Ovary (tissue), 9 donors: ENCODE data around the gene PEX7. TPM values are rescaled to one million over a fixed set of nuclear protein-coding genes. Genes with fewer than 3 reads are reported as not detected.

Experiments used
- DNase-seq, 5 donors: peaks; one replicate each; pipeline ENCODE4 v3.0.0-alpha.2; 2019 to 2020
- H3K27ac ChIP-seq, 2 donors: fragments of 200-600 bp; one replicate each; pipeline versions ENCODE4 v1.5.1 to v1.8.0; 2019 to 2022
- H3K27me3 ChIP-seq: fragments of 200-600 bp; one replicate; pipeline ENCODE4 v1.8.0; 2022
- H3K36me3 ChIP-seq: fragments of 200-600 bp; sonication (generic); one replicate; pipeline ENCODE4 v1.5.1; 2019
- H3K4me1 ChIP-seq: one replicate; pipeline ENCODE4 v1.8.1; 2013; ENCODE audit warnings: mild to moderate bottlenecking, moderate library complexity; ENCODE audit not compliant: insufficient read depth
- H3K4me3 ChIP-seq: fragments of 200-600 bp; sonication (generic); one replicate; pipeline ENCODE4 v1.5.1; 2017
- H3K9me3 ChIP-seq, 2 donors: fragments of 200-600 bp in 1 of 2; sonication (generic) in 1 of 2; one replicate each; pipeline versions ENCODE4 v1.5.1 to v1.8.1; 2013 to 2019; ENCODE audit warnings: mild to moderate bottlenecking in 1 of 2, moderate library complexity in 1 of 2
- CTCF ChIP-seq, 3 donors: fragments of 450-650 bp in 2 of 3; fragments of 200-600 bp in 1 of 3; IDR thresholded peaks; one replicate each; pipeline versions ENCODE4 v1.5.1 to v1.8.0; 2016 to 2022; ENCODE audit warnings: antibody characterized with exemption in 3 of 3, mild to moderate bottlenecking in 1 of 3
- EP300 ChIP-seq: sonication (generic); formaldehyde crosslinking; IDR thresholded peaks from one replicate; pipeline ENCODE4 v1.6.1; 2017; ENCODE audit warnings: antibody characterized with exemption
- POLR2A ChIP-seq: fragments of 450-650 bp; IDR thresholded peaks from one replicate; pipeline ENCODE4 v1.6.1; 2017; ENCODE audit warnings: antibody characterized with exemption, mild to moderate bottlenecking, moderate library complexity
- WGBS, 3 donors: extraction: QIAGEN DNeasy Blood & Tissue Kit in 1 of 3; methylation state at CpG; one replicate each; pipeline versions ENCODE4 v1.1.5 to v1.1.7; 2013 to 2017; 5-methylcytosine and 5-hydroxymethylcytosine counted together
- intact Hi-C, 4 donors: fragments of 100-400 bp; cut with DNase I; formaldehyde crosslinking; loops; one replicate each; pipeline versions ENCODE4 v1.11.0 to v1.15.1; 2022 to 2023
- polyA plus RNA-seq, 2 donors: library from polyadenylated mRNA; stranded (reverse); fragments of 200-250 nt in 1 of 2; fragments of 350-450 nt in 1 of 2; fragmentation: Illumina TruSeq in 1 of 2; extraction: RNeasy Lipid Tissue Mini Kit (QIAGEN cat#74804) in 1 of 2; gene quantifications; one replicate each; pipeline ENCODE4 v1.2.3, GENCODE V29; 2013 to 2014
- total RNA-seq, 7 donors: library from RNA; depleted of rRNA in 2 of 7; stranded (reverse); fragments of >200 nt in 2 of 7; fragmentation: NEBNext Ultra II Directional in 3 of 7; extraction: Animal tissue kit (Norgen Biotek cat#: 25700) in 3 of 7; gene quantifications; one replicate each; pipeline versions ENCODE4 v1.1.0 to v1.2.4, GENCODE V29; 2016 to 2023
- donor health status: DM: no; HTN: no; CAD: no; lungs with moderate emphysema.
- donor health status: DM: no; HTN: no; CAD: no.
- donor health status: Bipolar disorder and iron deficiency.
- donor health status: DM: yes; HTN: yes; CAD: no.
- donor health status: DM: no; HTN: no; CAD: no.
- donor health status: DM: yes; HTN: yes; CAD: no.

Gene PEX7
- total and polyA plus RNA-seq, 9 donors = 5.7 to 13.8 (median 7.2) TPM

DNA sequence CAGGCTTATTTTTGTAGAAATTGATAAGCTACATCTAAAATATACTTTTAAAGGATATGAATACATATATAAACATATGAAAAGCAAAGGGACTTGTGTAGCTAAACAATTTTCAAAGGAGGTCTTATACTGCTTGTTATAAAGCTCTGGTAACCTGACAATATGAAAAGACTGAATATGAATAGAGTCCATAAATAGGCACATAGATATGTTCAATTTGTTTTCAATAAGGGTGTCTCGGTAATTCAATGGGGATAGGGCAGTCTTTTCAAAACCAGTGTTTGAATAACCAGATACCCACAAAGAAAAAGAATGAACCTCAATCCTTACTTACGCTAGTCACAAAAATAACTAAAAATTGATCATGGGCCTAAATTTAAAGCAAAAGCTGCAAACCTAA is 20.8 kb upstream of the PEX7 start:
- H3K27ac ChIP-seq = no peak overlapping the region
- 97 to 99% (median 97%) methylated on average over 2 of the region's 2 CpGs for WGBS, 3 donors
- no peak for TF ChIP-seq EP300
- TF ChIP-seq CTCF (IDR thresholded peaks at IDR 0.05) = no peak
- TF ChIP-seq POLR2A = no peak
- no peaks in the 10 kb centered on the region for H3K27me3 ChIP-seq
- DNase-seq = no peak
- H3K36me3 ChIP-seq = no peaks in the 10 kb centered on the region
- no peak overlapping the region for H3K4me3 ChIP-seq
- no peaks in the 10 kb centered on the region for H3K9me3 ChIP-seq
- H3K4me1 ChIP-seq = no peaks in the 10 kb centered on the region
- intact Hi-C loops = no loop called here

GRCh38 chr6:136803608-136804007 is 18.8 kb upstream of the PEX7 start:
- Histone ChIP-seq H3K27ac (no peak overlapping the region), H3K27me3 (no peaks in the 10 kb centered on the region), H3K4me1 (no peaks in the 10 kb centered on the region), H3K36me3 (no peaks in the 10 kb centered on the region), H3K4me3 (no peak overlapping the region), H3K9me3 (no peaks in the 10 kb centered on the region)
- WGBS, 3 donors = 86 to 96% (median 92%) methylated on average over 1 of the region's 1 CpG
- TF ChIP-seq CTCF (IDR thresholded peaks at IDR 0.05) (no peak), POLR2A (no peak), EP300 (no peak)
- intact Hi-C loops = no loop called here
- no peak for DNase-seq

GRCh38 chr6:136809091-136809860 is 13.1 kb upstream of the PEX7 start:
- no peaks in the 10 kb centered on the region for H3K4me1 ChIP-seq
- H3K27ac ChIP-seq = no peak overlapping the region
- no peak for TF ChIP-seq CTCF (IDR thresholded peaks at IDR 0.05)
- TF ChIP-seq EP300 = no peak
- TF ChIP-seq POLR2A = no peak
- DNase-seq = no peak
- H3K4me3 ChIP-seq = no peak overlapping the region
- no peaks in the 10 kb centered on the region for H3K9me3 ChIP-seq
- 90 to 93% (median 91%) methylated on average over 7 of the region's 7 CpGs for WGBS, 3 donors
- intact Hi-C loops = loop anchor here in 1 of 4 donors (5.0 kb wide), 1 partner anchor 1447 kb away; no protein-coding TSS in a partner anchor
- H3K36me3 ChIP-seq = no peaks in the 10 kb centered on the region
- no peaks in the 10 kb centered on the region for H3K27me3 ChIP-seq

GRCh38 chr6:136811272-136811671 is 11.1 kb upstream of the PEX7 start:
- Histone ChIP-seq H3K4me3 (no peak overlapping the region), H3K4me1 (no peaks in the 10 kb centered on the region), H3K36me3 (no peaks in the 10 kb centered on the region), H3K27ac (no peak overlapping the region), H3K27me3 (no peaks in the 10 kb centered on the region), H3K9me3 (no peaks in the 10 kb centered on the region)
- TF ChIP-seq CTCF (IDR thresholded peaks at IDR 0.05) (no peak), POLR2A (no peak), EP300 (no peak)
- no peak for DNase-seq
- intact Hi-C loops = no loop called here
